ENCODE measurements around the gene BIRC2. TPM values are rescaled to one million over a fixed set of nuclear protein-coding genes. Genes with fewer than 3 reads are reported as not detected.

Gene BIRC2
- total RNA-seq, 2 donors from 2014 or later = 45.4 to 55.3 TPM

DNA sequence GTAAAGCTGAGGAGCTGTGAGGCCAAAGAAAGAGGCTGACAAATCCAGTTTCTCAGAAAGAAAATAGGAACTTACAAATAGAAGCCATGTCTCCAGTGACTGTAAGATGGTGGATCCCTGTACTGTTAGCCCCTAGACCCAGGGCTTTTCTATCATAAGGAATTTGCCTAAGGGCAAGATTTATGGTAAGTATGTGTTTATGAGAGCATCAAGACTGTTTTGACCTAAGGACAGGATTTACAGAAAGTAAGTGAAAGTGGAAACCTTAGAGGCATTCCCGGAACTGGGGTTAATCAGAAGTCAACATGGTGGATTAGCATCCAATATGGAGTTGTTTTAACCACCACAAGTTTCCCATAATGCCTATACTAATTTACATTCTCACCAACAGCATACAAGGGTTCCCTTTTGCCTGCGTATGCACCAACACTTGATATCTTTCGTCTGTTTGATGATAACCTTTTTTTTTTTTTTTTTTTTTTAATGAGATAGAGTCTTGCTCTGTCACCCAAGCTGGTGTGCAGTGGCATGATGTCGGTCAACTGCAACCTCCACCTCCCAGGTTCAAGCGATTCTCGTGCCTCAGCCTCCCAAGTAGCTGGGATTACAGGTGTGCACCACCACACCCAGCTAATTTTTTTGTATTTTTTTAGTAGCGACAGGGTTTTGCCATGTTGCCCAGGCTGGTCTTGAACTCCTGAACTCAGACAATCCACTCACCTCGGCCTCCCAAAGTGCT, 40.2 kb downstream of the BIRC2 start:
- TF ChIP-seq, protein P1, sequence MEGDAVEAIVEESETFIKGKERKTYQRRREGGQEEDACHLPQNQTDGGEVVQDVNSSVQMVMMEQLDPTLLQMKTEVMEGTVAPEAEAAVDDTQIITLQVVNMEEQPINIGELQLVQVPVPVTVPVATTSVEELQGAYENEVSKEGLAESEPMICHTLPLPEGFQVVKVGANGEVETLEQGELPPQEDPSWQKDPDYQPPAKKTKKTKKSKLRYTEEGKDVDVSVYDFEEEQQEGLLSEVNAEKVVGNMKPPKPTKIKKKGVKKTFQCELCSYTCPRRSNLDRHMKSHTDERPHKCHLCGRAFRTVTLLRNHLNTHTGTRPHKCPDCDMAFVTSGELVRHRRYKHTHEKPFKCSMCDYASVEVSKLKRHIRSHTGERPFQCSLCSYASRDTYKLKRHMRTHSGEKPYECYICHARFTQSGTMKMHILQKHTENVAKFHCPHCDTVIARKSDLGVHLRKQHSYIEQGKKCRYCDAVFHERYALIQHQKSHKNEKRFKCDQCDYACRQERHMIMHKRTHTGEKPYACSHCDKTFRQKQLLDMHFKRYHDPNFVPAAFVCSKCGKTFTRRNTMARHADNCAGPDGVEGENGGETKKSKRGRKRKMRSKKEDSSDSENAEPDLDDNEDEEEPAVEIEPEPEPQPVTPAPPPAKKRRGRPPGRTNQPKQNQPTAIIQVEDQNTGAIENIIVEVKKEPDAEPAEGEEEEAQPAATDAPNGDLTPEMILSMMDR (conservative IDR thresholded peaks at IDR 0.05) = no peak
- Histone ChIP-seq H3K4me3 (ENCODE audit: low read length) (no peak overlapping the region), H3K27ac (ENCODE audit: low read depth, low read length) (no peak overlapping the region), H3K9me3 (ENCODE audit: control insufficient read depth, low read length) (peaks cover 10% of the 10 kb centered on the region), H3K27me3 (ENCODE audit: control insufficient read depth, insufficient read depth, low read length, poor library complexity, severe bottlenecking) (no peaks in the 10 kb centered on the region), H3K4me1 (ENCODE audit: control insufficient read depth, insufficient read depth, low read length) (peaks cover 13% of the 10 kb centered on the region), H3K9ac (ENCODE audit: extremely low read depth, low read length, poor library complexity, severe bottlenecking) (no peak overlapping the region), H3K36me3 (ENCODE audit: control insufficient read depth, insufficient read depth, low read length) (peaks cover 58% of the 10 kb centered on the region)
- Mint-ChIP-seq H3K27me3 (ENCODE audit: insufficient read depth) (no peaks in the 10 kb centered on the region), H3K4me1 (peaks cover 47% of the 10 kb centered on the region), H3K9me3 (no peaks in the 10 kb centered on the region), H3K36me3 (ENCODE audit: low read depth) (peaks cover 43% of the 10 kb centered on the region), H3K27ac (no peak overlapping the region), H3K4me3 (no peak overlapping the region)
- no peak for DNase-seq
- WGBS, 2 experiments (ENCODE audit: insufficient coverage in 1 of 2, insufficient read length in 1 of 2) = 79 to 90% methylated on average over 5 to 7 of the region's 8 CpGs

DNA sequence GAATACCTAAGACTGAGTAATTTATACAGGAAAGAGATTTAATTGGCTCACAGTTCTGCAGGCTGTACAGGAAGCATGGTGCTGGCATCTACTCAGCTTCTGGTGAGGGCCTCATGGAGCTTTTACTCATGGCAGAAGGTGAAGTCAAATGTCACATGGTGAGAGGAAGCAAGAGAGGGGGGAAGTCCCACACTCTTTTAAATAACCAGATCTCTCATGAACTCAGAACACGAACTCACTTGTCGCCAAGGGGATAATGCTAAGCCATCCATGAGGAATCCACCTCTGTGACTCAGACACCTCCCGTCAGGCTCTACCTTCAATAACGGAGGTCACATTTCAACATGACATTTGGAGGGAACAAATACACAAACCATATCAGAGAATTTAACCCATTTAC, 42.2 kb downstream of the BIRC2 start:
- 93 to 96% methylated on average over 4 of the region's 4 CpGs for whole genome bisulfite sequencing, 2 experiments (ENCODE audit: insufficient coverage in 1 of 2, insufficient read length in 1 of 2)
- H3K4me1 Mint-ChIP-seq = peaks cover 28% of the 10 kb centered on the region

DNA sequence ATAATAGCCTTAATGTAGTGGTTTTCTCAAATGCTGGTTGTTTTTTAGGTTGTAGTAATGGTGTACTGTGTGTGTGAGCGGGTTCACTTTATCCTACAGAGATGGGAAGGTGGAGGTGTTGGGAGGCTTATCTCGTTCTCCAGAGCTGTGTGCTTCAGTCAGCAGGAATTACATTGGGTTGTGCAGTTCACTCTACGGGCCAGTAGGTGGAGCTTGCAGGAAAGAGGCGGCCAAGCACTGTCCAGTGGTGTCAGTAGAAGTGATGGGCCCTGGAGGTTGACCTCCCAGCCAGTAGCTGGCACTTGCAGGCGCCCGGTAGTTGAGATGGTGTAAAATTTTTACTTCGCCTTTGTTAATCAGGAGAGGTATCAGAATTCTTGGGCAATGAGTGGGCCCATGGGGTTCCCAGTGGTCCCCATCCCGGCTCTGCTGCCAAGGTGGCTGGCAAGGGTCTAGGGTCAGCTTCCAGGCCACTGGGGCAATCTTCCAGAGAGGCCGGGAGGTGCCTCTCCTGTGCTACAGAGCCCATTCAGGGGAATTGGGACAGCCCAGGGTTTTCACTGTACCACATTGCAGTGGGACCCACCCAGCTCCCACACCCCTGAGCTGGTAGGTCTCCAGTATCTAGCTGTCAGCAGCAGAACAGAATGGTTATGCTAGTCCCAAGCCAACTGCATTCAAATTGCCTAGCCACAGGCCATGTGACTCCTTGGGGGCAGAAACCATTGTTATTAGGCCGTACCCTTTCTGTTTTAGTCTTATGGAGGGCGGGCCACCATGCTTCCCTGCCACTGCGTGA, 43.9 kb downstream of the BIRC2 start:
- WGBS, 2 experiments (ENCODE audit: insufficient coverage in 1 of 2, insufficient read length in 1 of 2) = 68 to 71% methylated on average over 8 to 12 of the region's 12 CpGs
- DNase-seq = peak; percentile 92
- peaks cover 2% of the 10 kb centered on the region for H3K4me1 ChIP-seq (ENCODE audit: control insufficient read depth, insufficient read depth, low read length)

More for the DNA sequence above, 42.2 kb downstream of the BIRC2 start:
- Mint-ChIP-seq H3K4me3 (no peak overlapping the region), H3K9me3 (no peaks in the 10 kb centered on the region), H3K27ac (peak overlapping the region; percentile 41), H3K27me3 (ENCODE audit: insufficient read depth) (no peaks in the 10 kb centered on the region), H3K36me3 (ENCODE audit: low read depth) (peaks cover 52% of the 10 kb centered on the region)
- DNase-seq = no peak
- Histone ChIP-seq H3K9me3 (ENCODE audit: control insufficient read depth, low read length) (peaks cover 10% of the 10 kb centered on the region), H3K4me1 (ENCODE audit: control insufficient read depth, insufficient read depth, low read length) (peaks cover 9% of the 10 kb centered on the region), H3K9ac (ENCODE audit: extremely low read depth, low read length, poor library complexity, severe bottlenecking) (no peak overlapping the region), H3K27ac (ENCODE audit: low read depth, low read length) (no peak overlapping the region), H3K27me3 (ENCODE audit: control insufficient read depth, insufficient read depth, low read length, poor library complexity, severe bottlenecking) (no peaks in the 10 kb centered on the region), H3K36me3 (ENCODE audit: control insufficient read depth, insufficient read depth, low read length) (peaks cover 74% of the 10 kb centered on the region), H3K4me3 (ENCODE audit: low read length) (no peak overlapping the region)
- TF ChIP-seq, protein P1 (conservative IDR thresholded peaks at IDR 0.05) = no peak

More for the DNA sequence above, 43.9 kb downstream of the BIRC2 start:
- H3K9me3 ChIP-seq (ENCODE audit: control insufficient read depth, low read length) = peaks cover 10% of the 10 kb centered on the region
- Mint-ChIP-seq H3K9me3 (no peaks in the 10 kb centered on the region), H3K4me1 (peaks cover 12% of the 10 kb centered on the region), H3K27me3 (ENCODE audit: insufficient read depth) (no peaks in the 10 kb centered on the region), H3K36me3 (ENCODE audit: low read depth) (peaks cover 63% of the 10 kb centered on the region), H3K4me3 (no peak overlapping the region), H3K27ac (peak overlapping the region; percentile 50)
- H3K4me3 ChIP-seq (ENCODE audit: low read length) = no peak overlapping the region
- H3K9ac ChIP-seq (ENCODE audit: extremely low read depth, low read length, poor library complexity, severe bottlenecking) = no peak overlapping the region
- TF ChIP-seq, protein P1 (conservative IDR thresholded peaks at IDR 0.05) = peak; percentile 89
- peaks cover 80% of the 10 kb centered on the region for H3K36me3 ChIP-seq (ENCODE audit: control insufficient read depth, insufficient read depth, low read length)
- no peak overlapping the region for H3K27ac ChIP-seq (ENCODE audit: low read depth, low read length)
- H3K27me3 ChIP-seq (ENCODE audit: control insufficient read depth, insufficient read depth, low read length, poor library complexity, severe bottlenecking) = no peaks in the 10 kb centered on the region
